ENCODE results near the gene SUSD4. TPM values are rescaled to one million over a fixed set of nuclear protein-coding genes. Genes with fewer than 3 reads are reported as not detected.

Gene SUSD4
- total RNA-seq, 1 experiment from 2014 or later: 3.5 TPM

GRCh38 chr1:223394242-223394641, 30.3 kb upstream of the SUSD4 start:
- Mint-ChIP-seq H3K27ac (no peak overlapping the region), H3K4me1 (peaks cover 0 to 4% of the 10 kb centered on the region in 2 experiments; a peak in 2 of 4 replicates), H3K27me3 (ENCODE audit: low read depth) (peaks cover 7% of the 10 kb centered on the region), H3K9me3 (peaks cover 5 to 9% of the 10 kb centered on the region in 2 experiments; a peak in 4 of 5 replicates), H3K4me3 (no peak overlapping the region), H3K36me3 (ENCODE audit: insufficient read depth in 1 of 3, low read depth in 3 of 3) (peaks cover 0 to 4% (median 0%) of the 10 kb centered on the region in 3 experiments; a peak in 3 of 7 replicates)
- Histone ChIP-seq H2BK5ac (ENCODE audit: insufficient read length, low read length) (no peak overlapping the region), H3K4me2 (ENCODE audit: insufficient read depth, insufficient read length, low read length) (no peak overlapping the region), H3K9me3 (ENCODE audit: control insufficient read depth, low read depth, low read length) (no peaks in the 10 kb centered on the region), H4K5ac (ENCODE audit: insufficient read length, low read depth, low read length) (no peak overlapping the region), H3K18ac (ENCODE audit: insufficient read length, low read depth, low read length) (no peak overlapping the region), H2BK20ac (ENCODE audit: low read depth, low read length, poor library complexity, severe bottlenecking) (no peak overlapping the region), H3K4ac (ENCODE audit: low read depth, low read length) (no peak overlapping the region), H3K79me1 (ENCODE audit: insufficient read depth, low read depth, low read length, poor library complexity, severe bottlenecking) (no peaks in the 10 kb centered on the region), H3K56ac (ENCODE audit: insufficient read length, low read depth, low read length) (no peak overlapping the region), H3K14ac (ENCODE audit: insufficient read depth, low read length) (no peak overlapping the region), H4K91ac (ENCODE audit: insufficient read length, low read depth, low read length) (no peak overlapping the region), H2BK15ac (ENCODE audit: low read depth, low read length) (no peak overlapping the region), H2BK120ac (ENCODE audit: low read depth, low read length, poor library complexity, severe bottlenecking) (no peak overlapping the region), H3T11ph (ENCODE audit: low read length) (no peak overlapping the region), H3K9ac (ENCODE audit: extremely low read depth, insufficient read length, low read length) (no peak overlapping the region), H4K8ac (replicated peaks; ENCODE audit: insufficient read length, low read depth, low read length) (no peak overlapping the region), H3K27ac (ENCODE audit: insufficient read length, low read depth, low read length) (no peak overlapping the region), H2AFZ (ENCODE audit: low read length) (no peak overlapping the region), H4K20me1 (ENCODE audit: control insufficient read depth, insufficient read depth, insufficient read length) (no peaks in the 10 kb centered on the region), H3K27me3 (ENCODE audit: insufficient read depth, low read length) (no peaks in the 10 kb centered on the region), H2AK5ac (ENCODE audit: insufficient read length, low read length) (no peak overlapping the region), H3K79me2 (ENCODE audit: insufficient read depth, low read length) (no peaks in the 10 kb centered on the region), H3K4me1 (ENCODE audit: insufficient read depth, low read length) (no peaks in the 10 kb centered on the region), H3K23me2 (ENCODE audit: insufficient read length, low read depth, low read length, poor library complexity, severe bottlenecking) (no peaks in the 10 kb centered on the region), H2BK12ac (ENCODE audit: insufficient read length, low read depth, low read length) (no peak overlapping the region), H3K23ac (ENCODE audit: insufficient read length, low read depth, low read length) (no peak overlapping the region)
- WGBS (ENCODE audit: extremely low coverage, insufficient read length, low lambda C conversion rate): no CpG with 5 or more reads among the region's 27 CpGs
- no peak for TF ChIP-seq CTCF (conservative IDR thresholded peaks at IDR 0.05)
- no peak for DNase-seq
